ENCODE results near the gene FUT9.

The FUT9 gene

GRCh38 chr6:96015518-96016333, at the start of gene FUT9:
FUT9 (plus strand) TSS chr6:96015974; CDS start chr6:96203156, 187,182 bp downstream.
- no peak for TF ChIP-seq CTCF (IDR thresholded peaks at IDR 0.05; ENCODE audit: extremely low read depth, insufficient read depth, missing control alignments)
- in situ Hi-C loops (cut with MboI; ENCODE audit: low pct_unique_long_range_greater_than_20kb, low sequenced_read_pairs, unreplicated experiment), result no loop called here
- no peak for DNase-seq (ENCODE audit: low spot score)

GRCh38 chr6:95967594-95967993, 48.2 kb upstream of the FUT9 start:
- in situ Hi-C loops (cut with MboI; ENCODE audit: low pct_unique_long_range_greater_than_20kb, low sequenced_read_pairs, unreplicated experiment), result no loop called here
- TF ChIP-seq CTCF (IDR thresholded peaks at IDR 0.05; ENCODE audit: extremely low read depth, insufficient read depth, missing control alignments), result no peak
- DNase-seq (ENCODE audit: low spot score), result no peak

GRCh38 chr6:95973976-95974375, 41.8 kb upstream of the FUT9 start:
- DNase-seq (ENCODE audit: low spot score), result no peak
- in situ Hi-C loops (cut with MboI; ENCODE audit: low pct_unique_long_range_greater_than_20kb, low sequenced_read_pairs, unreplicated experiment), result no loop called here
- no peak for TF ChIP-seq CTCF (IDR thresholded peaks at IDR 0.05; ENCODE audit: extremely low read depth, insufficient read depth, missing control alignments)

GRCh38 chr6:95978230-95978629, 37.5 kb upstream of the FUT9 start:
- TF ChIP-seq CTCF (IDR thresholded peaks at IDR 0.05; ENCODE audit: extremely low read depth, insufficient read depth, missing control alignments), result no peak
- in situ Hi-C loops (cut with MboI; ENCODE audit: low pct_unique_long_range_greater_than_20kb, low sequenced_read_pairs, unreplicated experiment), result no loop called here
- no peak for DNase-seq (ENCODE audit: low spot score)

DNA sequence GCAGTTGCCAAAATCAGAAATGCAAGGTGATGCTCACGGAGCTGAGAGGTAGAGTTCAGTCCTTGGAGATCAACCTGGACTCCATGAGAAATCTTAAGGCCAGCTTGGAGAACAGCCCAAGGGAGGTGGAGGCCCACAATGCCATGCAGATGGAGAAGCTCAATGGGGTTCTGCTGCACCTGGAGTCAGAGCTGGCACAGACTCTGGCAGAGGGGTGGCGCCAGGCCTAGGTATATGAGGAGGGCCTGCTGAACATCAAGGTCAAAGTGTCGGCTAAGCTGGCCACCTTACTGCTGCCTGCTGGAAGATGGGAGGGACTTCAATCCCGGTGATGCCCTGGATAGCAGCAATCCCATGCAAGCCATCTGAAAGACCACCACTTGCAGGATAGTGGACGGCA, 23.9 kb upstream of the FUT9 start:
- TF ChIP-seq CTCF (IDR thresholded peaks at IDR 0.05; ENCODE audit: extremely low read depth, insufficient read depth, missing control alignments), result no peak
- in situ Hi-C loops (cut with MboI; ENCODE audit: low pct_unique_long_range_greater_than_20kb, low sequenced_read_pairs, unreplicated experiment), result no loop called here
- DNase-seq (ENCODE audit: low spot score), result no peak

GRCh38 chr6:95994151-95994550, 21.6 kb upstream of the FUT9 start:
- DNase-seq (ENCODE audit: low spot score), result no peak
- in situ Hi-C loops (cut with MboI; ENCODE audit: low pct_unique_long_range_greater_than_20kb, low sequenced_read_pairs, unreplicated experiment), result no loop called here
- TF ChIP-seq CTCF (IDR thresholded peaks at IDR 0.05; ENCODE audit: extremely low read depth, insufficient read depth, missing control alignments), result no peak

Data from GM13977 (cell line).